Ishikawa (cell line): ENCODE data around the gene TM7SF3.

Experiments used
- CEBPB ChIP-seq: IDR thresholded peaks from 2 replicates; pipeline ENCODE4 v1.6.1; 2012
- EP300 ChIP-seq: IDR thresholded peaks from 2 replicates; pipeline ENCODE4 v1.6.1; 2012; ENCODE audit warnings: borderline replicate concordance
- FOXM1 ChIP-seq: IDR thresholded peaks from 2 replicates; pipeline ENCODE4 v1.6.1; 2012; ENCODE audit warnings: low read depth, borderline replicate concordance
- MAX ChIP-seq: IDR thresholded peaks from 2 replicates; pipeline ENCODE4 v1.6.1; 2012
- REST ChIP-seq: IDR thresholded peaks from 2 replicates; pipeline ENCODE4 v1.6.1; 2012; ENCODE audit warnings: low read depth, mild to moderate bottlenecking
- TAF1 ChIP-seq: IDR thresholded peaks from 2 replicates; pipeline ENCODE4 v1.6.1; 2012; ENCODE audit warnings: low read depth, mild to moderate bottlenecking
- TCF12 ChIP-seq: IDR thresholded peaks from 2 replicates; pipeline ENCODE4 v1.6.1; 2012; ENCODE audit warnings: low read depth
- TEAD4 ChIP-seq: IDR thresholded peaks from 2 replicates; pipeline ENCODE4 v1.6.1; 2012
- YY1 ChIP-seq: IDR thresholded peaks from 2 replicates; pipeline ENCODE4 v1.6.1; 2012; ENCODE audit warnings: low read depth
- ZBTB7A ChIP-seq: IDR thresholded peaks from 2 replicates; pipeline ENCODE4 v1.6.1; 2012; ENCODE audit warnings: low read depth

GRCh38 chr12:26989873-26990272, 24.3 kb downstream of the TM7SF3 start:
- no peak for TF ChIP-seq YY1
- no peak for TF ChIP-seq TEAD4
- TF ChIP-seq TCF12: no peak
- no peak for TF ChIP-seq CEBPB
- no peak for TF ChIP-seq FOXM1
- TF ChIP-seq TAF1: no peak
- TF ChIP-seq EP300: no peak
- TF ChIP-seq MAX: no peak
- TF ChIP-seq REST: no peak
- no peak for TF ChIP-seq ZBTB7A
